HepG2 (cell line): ENCODE measurements around the gene TRAF4. TPM values are rescaled to one million over a fixed set of nuclear protein-coding genes. Genes with fewer than 3 reads are reported as not detected.

Experiments
- CEBPG ChIP-seq: IDR thresholded peaks from 2 replicates; pipeline ENCODE4 v1.6.1; 2016
- FOXO1 ChIP-seq: sonication (generic); formaldehyde crosslinking; IDR thresholded peaks from 2 replicates; pipeline ENCODE4 v1.4.0; 2020; ENCODE audit warnings: missing genetic modification reagents
- GFI1 ChIP-seq: sonication (generic); formaldehyde crosslinking; IDR thresholded peaks from 2 replicates; pipeline ENCODE4 v1.5.0; 2020; ENCODE audit warnings: missing genetic modification reagents, mild to moderate bottlenecking, borderline replicate concordance
- HES4 ChIP-seq: sonication (generic); formaldehyde crosslinking; IDR thresholded peaks from 2 replicates; pipeline ENCODE4 v1.9.0; 2021; ENCODE audit warnings: mild to moderate bottlenecking, missing genetic modification reagents, borderline replicate concordance
- HNF4A ChIP-seq: sonication (generic); formaldehyde crosslinking; IDR thresholded peaks from 2 replicates; pipeline ENCODE4 v1.4.0; 2020; ENCODE audit warnings: missing genetic modification reagents
- HNF4G ChIP-seq, 2 experiments: sonication (generic) in 1 of 2; formaldehyde crosslinking in 1 of 2; IDR thresholded peaks; 2 replicates each; pipeline versions ENCODE4 v1.4.0 to v1.6.1; 2011 to 2020; ENCODE audit warnings: borderline replicate concordance in 2 of 2, low read depth in 2 of 2, mild to moderate bottlenecking in 2 of 2, low read length in 1 of 2, missing genetic modification reagents in 1 of 2, moderate library complexity in 1 of 2
- HNRNPLL ChIP-seq: fragments of 200-400 bp; formaldehyde crosslinking; IDR thresholded peaks from 2 replicates; pipeline ENCODE4 v1.6.1; 2017; ENCODE audit warnings: mild to moderate bottlenecking, low read depth, low read length; ENCODE audit not compliant: poor library complexity, severe bottlenecking
- NFRKB ChIP-seq: fragments of 450-650 bp; IDR thresholded peaks from 2 replicates; pipeline ENCODE4 v1.6.1; 2017
- NR2C2 ChIP-seq: sonication (generic); formaldehyde crosslinking; IDR thresholded peaks from 2 replicates; pipeline ENCODE4 v1.4.0; 2020; ENCODE audit warnings: missing genetic modification reagents, mild to moderate bottlenecking, moderate library complexity, borderline replicate concordance
- NR2F1 ChIP-seq, 2 experiments: fragments of 450-650 bp in 1 of 2; formaldehyde crosslinking in 1 of 2; IDR thresholded peaks; 2 replicates each; pipeline versions ENCODE4 v1.5.0 to v1.6.1; 2016 to 2020; ENCODE audit warnings: mild to moderate bottlenecking in 1 of 2, missing compliant biosample characterization in 1 of 2, missing genetic modification reagents in 1 of 2, moderate library complexity in 1 of 2
- POLR2A ChIP-seq, 2 experiments: IDR thresholded peaks; 2 replicates each; pipeline ENCODE4 v1.6.1; 2011; ENCODE audit warnings: low read depth in 2 of 2, low read length in 2 of 2, mild to moderate bottlenecking in 1 of 2, moderate library complexity in 1 of 2; ENCODE audit not compliant: insufficient read depth in 1 of 2
- SATB2 ChIP-seq: sonication (generic); formaldehyde crosslinking; IDR thresholded peaks from 2 replicates; pipeline ENCODE4 v1.5.0; 2020; ENCODE audit warnings: missing genetic modification reagents
- SRSF4 ChIP-seq: fragments of 200-400 bp; formaldehyde crosslinking; IDR thresholded peaks from one replicate; pipeline ENCODE4 v1.6.1; 2018; ENCODE audit warnings: mild to moderate bottlenecking, low read depth, low read length, moderate library complexity; ENCODE audit not compliant: poor library complexity, severe bottlenecking
- SRSF9 ChIP-seq: fragments of 200-400 bp; formaldehyde crosslinking; IDR thresholded peaks from 2 replicates; pipeline ENCODE4 v1.6.1; 2018; ENCODE audit warnings: borderline replicate concordance, mild to moderate bottlenecking, low read depth, low read length; ENCODE audit not compliant: insufficient read depth, poor library complexity, severe bottlenecking
- ZNF44 ChIP-seq: sonication (generic); formaldehyde crosslinking; IDR thresholded peaks from 2 replicates; pipeline ENCODE4 v1.5.1; 2020; ENCODE audit warnings: mild to moderate bottlenecking, missing genetic modification reagents
- ZNF563 ChIP-seq: sonication (generic); formaldehyde crosslinking; IDR thresholded peaks from 2 replicates; pipeline ENCODE4 v1.8.0; 2022; ENCODE audit warnings: mild to moderate bottlenecking, moderate library complexity, missing genetic modification reagents
- ZNF564 ChIP-seq: sonication (generic); formaldehyde crosslinking; IDR thresholded peaks from 2 replicates; pipeline ENCODE4 v1.8.1; 2023; ENCODE audit warnings: mild to moderate bottlenecking, missing genetic modification reagents
- ZNF777 ChIP-seq: sonication (generic); formaldehyde crosslinking; IDR thresholded peaks from 2 replicates; pipeline ENCODE4 v1.4.0; 2020; ENCODE audit warnings: missing genetic modification reagents
- ZNF841 ChIP-seq: sonication (generic); formaldehyde crosslinking; IDR thresholded peaks from 2 replicates; pipeline ENCODE4 v1.8.1; 2023; ENCODE audit warnings: missing genetic modification reagents, borderline replicate concordance
- polyA plus RNA-seq, 8 experiments: library from polyadenylated mRNA; depleted of rRNA in 3 of 8; stranded (reverse) in 7 of 8; unstranded in 1 of 8; fragments of >200 nt; fragmentation: Illumina TruSeq in 4 of 8; extraction: Trizol in 4 of 8; gene quantifications; 2 replicates each; pipeline versions ENCODE4 v1.2.1 to v1.2.3, GENCODE V29; 2011 to 2016; ENCODE audit warnings: low read depth in 4 of 8, missing spikeins in 1 of 8, mixed read lengths in 1 of 8; ENCODE audit not compliant: insufficient read depth in 1 of 8
- total RNA-seq, 5 experiments: library from RNA; depleted of rRNA; stranded (reverse); fragments of >200 nt; fragmentation: Illumina TruSeq; extraction: Trizol; gene quantifications; 2 replicates each; pipeline ENCODE4 v1.2.3, GENCODE V29; 2016; ENCODE audit warnings: low read depth in 1 of 5
- TF ChIP-seq, protein P1 (sequence below): sonication (generic); formaldehyde crosslinking; IDR thresholded peaks from 2 replicates; pipeline ENCODE4 v1.9.0; 2021; ENCODE audit warnings: missing genetic modification reagents, mild to moderate bottlenecking, borderline replicate concordance
- TF ChIP-seq, protein P2 (sequence below): IDR thresholded peaks from 2 replicates; pipeline ENCODE4 v1.6.1; 2012; ENCODE audit warnings: low read length, improper control_type of control experiment
- TF ChIP-seq, protein P3 (sequence below): sonication (generic); formaldehyde crosslinking; IDR thresholded peaks from 2 replicates; pipeline ENCODE4 v1.8.0; 2022; ENCODE audit warnings: missing genetic modification reagents, mild to moderate bottlenecking, moderate library complexity, borderline replicate concordance

Gene TRAF4
- total and polyA plus RNA-seq, 2 of the 13 experiments (the other 11 are each of a cell fraction or from before 2014, with no cell fraction given): 86.0 to 89.9 TPM

DNA sequence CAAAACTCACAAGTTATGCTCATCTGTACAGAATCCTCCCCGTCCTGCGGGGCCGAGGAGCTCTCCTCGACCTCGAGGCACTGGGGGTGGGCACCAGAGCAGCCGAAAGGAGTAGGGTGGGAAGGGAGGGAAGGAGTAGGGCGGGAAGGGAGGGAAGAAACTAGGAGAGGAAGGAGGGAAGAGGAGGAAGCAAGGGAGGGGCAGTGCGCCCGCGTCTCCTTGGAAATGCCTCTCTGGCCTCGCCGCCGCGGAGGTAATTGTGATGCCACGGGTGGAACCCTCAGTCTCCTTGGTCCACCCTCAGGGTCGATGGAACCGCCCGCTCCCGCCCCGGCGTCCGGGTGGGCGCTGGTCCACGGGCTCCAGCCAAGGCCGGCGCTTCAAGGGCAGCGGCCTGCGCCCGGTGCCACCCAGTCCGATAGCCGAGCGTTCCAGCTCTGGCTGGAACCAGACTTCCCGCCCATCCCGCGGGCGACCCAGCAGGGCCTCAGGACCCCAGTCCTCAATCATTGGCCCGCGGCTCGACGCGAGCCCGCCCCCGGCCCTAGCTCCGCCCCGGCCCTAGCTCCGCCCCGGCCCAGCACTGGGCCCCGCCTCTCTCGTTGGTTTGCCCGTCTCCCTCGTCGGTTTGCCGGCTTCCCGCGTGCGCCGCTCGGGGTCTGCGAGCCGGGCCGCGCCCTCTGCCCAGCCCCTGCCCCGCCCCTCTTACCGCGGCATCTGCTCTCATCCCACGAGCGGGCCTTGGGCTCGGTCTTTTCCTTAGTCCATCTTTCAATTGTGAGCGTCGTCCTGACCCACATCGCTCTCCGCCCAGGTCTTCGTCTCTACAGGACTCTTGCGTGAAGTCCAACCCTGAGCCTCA lies 32.7 kb upstream of the TRAF4 start (continued):
- TF ChIP-seq, protein P1, sequence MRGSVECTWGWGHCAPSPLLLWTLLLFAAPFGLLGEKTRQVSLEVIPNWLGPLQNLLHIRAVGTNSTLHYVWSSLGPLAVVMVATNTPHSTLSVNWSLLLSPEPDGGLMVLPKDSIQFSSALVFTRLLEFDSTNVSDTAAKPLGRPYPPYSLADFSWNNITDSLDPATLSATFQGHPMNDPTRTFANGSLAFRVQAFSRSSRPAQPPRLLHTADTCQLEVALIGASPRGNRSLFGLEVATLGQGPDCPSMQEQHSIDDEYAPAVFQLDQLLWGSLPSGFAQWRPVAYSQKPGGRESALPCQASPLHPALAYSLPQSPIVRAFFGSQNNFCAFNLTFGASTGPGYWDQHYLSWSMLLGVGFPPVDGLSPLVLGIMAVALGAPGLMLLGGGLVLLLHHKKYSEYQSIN (CRISPR knock-in tag): no peak
- TF ChIP-seq FOXO1 (CRISPR knock-in tag) (peak; percentile 38; the same call in 1 of the 2 replicates), CEBPG (no peak), GFI1 (no peak; the same call in 1 of the 2 replicates), HES4 (CRISPR knock-in tag) (peak; percentile 73; the same call in 1 of the 2 replicates), POLR2A (IDR thresholded peaks at IDR 0.05; ENCODE audit: insufficient read depth in 1 of 2, low read depth in 2 of 2, low read length in 2 of 2) (peak; percentile 92 to 97), SRSF4 (no peak), HNF4A (CRISPR knock-in tag) (no peak; the same call in 1 of the 2 replicates), ZNF777 (CRISPR knock-in tag) (no peak), ZNF841 (CRISPR knock-in tag) (no peak), HNF4G (IDR thresholded peaks at IDR 0.05; ENCODE audit: borderline replicate concordance, low read depth, low read length) (peak; percentile 12; the same call in 1 of the 2 replicates), HNF4G (CRISPR knock-in tag; IDR thresholded peaks at IDR 0.05; ENCODE audit: borderline replicate concordance, low read depth) (no peak), ZNF564 (CRISPR knock-in tag) (0 out of 2 replicates have a peak, but pooled peaks have one; percentile 25), SRSF9 (no peak), ZNF44 (CRISPR knock-in tag) (no peak), NR2F1 (CRISPR knock-in tag; IDR thresholded peaks at IDR 0.05) (no peak), HNRNPLL (peak; percentile 55), NR2C2 (CRISPR knock-in tag) (no peak), SATB2 (peak; percentile 54; the same call in 1 of the 2 replicates), NFRKB (no peak), ZNF563 (CRISPR knock-in tag) (peak; percentile 85; the same call in 1 of the 2 replicates)
- TF ChIP-seq, protein P2, sequence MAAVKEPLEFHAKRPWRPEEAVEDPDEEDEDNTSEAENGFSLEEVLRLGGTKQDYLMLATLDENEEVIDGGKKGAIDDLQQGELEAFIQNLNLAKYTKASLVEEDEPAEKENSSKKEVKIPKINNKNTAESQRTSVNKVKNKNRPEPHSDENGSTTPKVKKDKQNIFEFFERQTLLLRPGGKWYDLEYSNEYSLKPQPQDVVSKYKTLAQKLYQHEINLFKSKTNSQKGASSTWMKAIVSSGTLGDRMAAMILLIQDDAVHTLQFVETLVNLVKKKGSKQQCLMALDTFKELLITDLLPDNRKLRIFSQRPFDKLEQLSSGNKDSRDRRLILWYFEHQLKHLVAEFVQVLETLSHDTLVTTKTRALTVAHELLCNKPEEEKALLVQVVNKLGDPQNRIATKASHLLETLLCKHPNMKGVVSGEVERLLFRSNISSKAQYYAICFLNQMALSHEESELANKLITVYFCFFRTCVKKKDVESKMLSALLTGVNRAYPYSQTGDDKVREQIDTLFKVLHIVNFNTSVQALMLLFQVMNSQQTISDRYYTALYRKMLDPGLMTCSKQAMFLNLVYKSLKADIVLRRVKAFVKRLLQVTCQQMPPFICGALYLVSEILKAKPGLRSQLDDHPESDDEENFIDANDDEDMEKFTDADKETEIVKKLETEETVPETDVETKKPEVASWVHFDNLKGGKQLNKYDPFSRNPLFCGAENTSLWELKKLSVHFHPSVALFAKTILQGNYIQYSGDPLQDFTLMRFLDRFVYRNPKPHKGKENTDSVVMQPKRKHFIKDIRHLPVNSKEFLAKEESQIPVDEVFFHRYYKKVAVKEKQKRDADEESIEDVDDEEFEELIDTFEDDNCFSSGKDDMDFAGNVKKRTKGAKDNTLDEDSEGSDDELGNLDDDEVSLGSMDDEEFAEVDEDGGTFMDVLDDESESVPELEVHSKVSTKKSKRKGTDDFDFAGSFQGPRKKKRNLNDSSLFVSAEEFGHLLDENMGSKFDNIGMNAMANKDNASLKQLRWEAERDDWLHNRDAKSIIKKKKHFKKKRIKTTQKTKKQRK: no peak
- TF ChIP-seq, protein P3, sequence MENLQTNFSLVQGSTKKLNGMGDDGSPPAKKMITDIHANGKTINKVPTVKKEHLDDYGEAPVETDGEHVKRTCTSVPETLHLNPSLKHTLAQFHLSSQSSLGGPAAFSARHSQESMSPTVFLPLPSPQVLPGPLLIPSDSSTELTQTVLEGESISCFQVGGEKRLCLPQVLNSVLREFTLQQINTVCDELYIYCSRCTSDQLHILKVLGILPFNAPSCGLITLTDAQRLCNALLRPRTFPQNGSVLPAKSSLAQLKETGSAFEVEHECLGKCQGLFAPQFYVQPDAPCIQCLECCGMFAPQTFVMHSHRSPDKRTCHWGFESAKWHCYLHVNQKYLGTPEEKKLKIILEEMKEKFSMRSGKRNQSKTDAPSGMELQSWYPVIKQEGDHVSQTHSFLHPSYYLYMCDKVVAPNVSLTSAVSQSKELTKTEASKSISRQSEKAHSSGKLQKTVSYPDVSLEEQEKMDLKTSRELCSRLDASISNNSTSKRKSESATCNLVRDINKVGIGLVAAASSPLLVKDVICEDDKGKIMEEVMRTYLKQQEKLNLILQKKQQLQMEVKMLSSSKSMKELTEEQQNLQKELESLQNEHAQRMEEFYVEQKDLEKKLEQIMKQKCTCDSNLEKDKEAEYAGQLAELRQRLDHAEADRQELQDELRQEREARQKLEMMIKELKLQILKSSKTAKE: no peak
